Measurements from ENCODE around the gene MST1R. TPM values are rescaled to one million over a fixed set of nuclear protein-coding genes. Genes with fewer than 3 reads are reported as not detected.

The MST1R gene
- polyA plus RNA-seq, 2 of the 4 experiments (the other 2 are of a cell fraction), result 5.9 to 7.5 TPM

- H3K9me3 ChIP-seq, result no peaks in the 10 kb centered on the region
- ChIA-PET CTCF (interaction anchor here (1.2 to 1.3 kb wide), 2 partner anchors 34 to 71 kb away, joined by 4 read pairs; no protein-coding TSS in a partner anchor), POLR2A (no interaction called here)
- H3K4me3 ChIP-seq, result no peak overlapping the region
- H3K4me1 ChIP-seq, result peaks cover 6% of the 10 kb centered on the region; the same call in 1 of the 3 replicates
- TF ChIP-seq HOXA7 (CRISPR knock-in tag; IDR thresholded peaks at IDR 0.05), result no peak
- TF ChIP-seq RFX5 (IDR thresholded peaks at IDR 0.05), result no peak
- no peak for TF ChIP-seq RNF2 (IDR thresholded peaks at IDR 0.05; ENCODE audit: borderline replicate concordance, low read depth)
- no peak for TF ChIP-seq RARB (CRISPR knock-in tag; IDR thresholded peaks at IDR 0.05)
- no peak for TF ChIP-seq NFE2L2 (conservative IDR thresholded peaks at IDR 0.05; ENCODE audit: low read length)
- no peak for TF ChIP-seq MAX (IDR thresholded peaks at IDR 0.05)
- TF ChIP-seq RAD21 (conservative IDR thresholded peaks at IDR 0.05 in 1 of 2, IDR thresholded peaks at IDR 0.05 in 1 of 2), result no peak
- TF ChIP-seq ZFP36 (IDR thresholded peaks at IDR 0.05; ENCODE audit: borderline replicate concordance, partially characterized antibody), result no peak
- TF ChIP-seq RCOR1 (IDR thresholded peaks at IDR 0.05; ENCODE audit: low read depth, low read length), result no peak
- TF ChIP-seq ESRRA (IDR thresholded peaks at IDR 0.05; ENCODE audit: borderline replicate concordance, low read length), result no peak
- no peak for TF ChIP-seq EHF (CRISPR knock-in tag; IDR thresholded peaks at IDR 0.05)
- no peak for TF ChIP-seq KDM1A (IDR thresholded peaks at IDR 0.05; ENCODE audit: low read depth)
- TF ChIP-seq CBX8 (IDR thresholded peaks at IDR 0.05), result no peak
- 78% methylated on average over 3 of the region's 4 CpGs for WGBS (ENCODE audit: missing lambda C conversion rate)
- no peak overlapping the region for H3K27ac ChIP-seq
- FAIRE-seq (no peak), ATAC-seq (no peak), DNase-seq (ENCODE audit: low read depth in 1 of 2, low spot score in 1 of 2) (no peak)
- no peak overlapping the region for H3K4me2 ChIP-seq
These were observed 30.8 kb downstream of the MST1R start for GRCh38 chr3:49872801-49873281.

- CTCF ChIA-PET, result interaction anchor here (1.0 to 1.8 kb wide), 2 partner anchors 32 to 35 kb away, joined by 3 to 4 read pairs; no protein-coding TSS in a partner anchor
- no peak for DNase-seq (ENCODE audit: low read depth in 1 of 2, low spot score in 1 of 2)
- FAIRE-seq, result no peak
- Histone ChIP-seq H3K4me2 (no peak overlapping the region), H3K4me1 (peaks cover 6% of the 10 kb centered on the region; the same call in 1 of the 3 replicates), H3K4me3 (no peak overlapping the region), H3K9me3 (no peaks in the 10 kb centered on the region), H3K27ac (no peak overlapping the region)
- POLR2A ChIA-PET, result no interaction called here
- no peak for TF ChIP-seq BCL3 (IDR thresholded peaks at IDR 0.05)
- no peak for TF ChIP-seq CHD4 (IDR thresholded peaks at IDR 0.05; ENCODE audit: borderline replicate concordance)
- TF ChIP-seq MYC (IDR thresholded peaks at IDR 0.05; ENCODE audit: borderline replicate concordance, low read length), result no peak
- TF ChIP-seq BHLHE40 (IDR thresholded peaks at IDR 0.05; ENCODE audit: low read depth, low read length), result no peak
- TF ChIP-seq FOXS1 (CRISPR knock-in tag; IDR thresholded peaks at IDR 0.05), result no peak
- TF ChIP-seq TFCP2L1 (CRISPR knock-in tag; IDR thresholded peaks at IDR 0.05), result no peak
- TF ChIP-seq GATA3 (IDR thresholded peaks at IDR 0.05; ENCODE audit: borderline replicate concordance), result no peak
- no peak for TF ChIP-seq CHD2 (IDR thresholded peaks at IDR 0.05; ENCODE audit: low read length, partially characterized antibody)
- no peak for TF ChIP-seq EHMT2 (IDR thresholded peaks at IDR 0.05; ENCODE audit: low read depth)
- no peak for TF ChIP-seq HOXB13 (CRISPR knock-in tag; IDR thresholded peaks at IDR 0.05; ENCODE audit: low read depth)
- TF ChIP-seq RNF2 (IDR thresholded peaks at IDR 0.05; ENCODE audit: borderline replicate concordance, low read depth), result no peak
- TF ChIP-seq ELK1 (IDR thresholded peaks at IDR 0.05; ENCODE audit: low read depth, low read length), result no peak
- no peak for TF ChIP-seq NR3C1 (IDR thresholded peaks at IDR 0.05)
- 38% methylated on average over 3 of the region's 10 CpGs for WGBS (ENCODE audit: missing lambda C conversion rate)
- no peak for ATAC-seq
These were observed 32.0 kb downstream of the MST1R start for GRCh38 chr3:49871531-49872153.
